RWPE2 (cell line): ENCODE data around the gene CRIP1.

ENCODE experiments used
- ATAC-seq: fragments of 200-7000 bp; cut with Tn5 transposase; 3 replicates; pipeline ENCODE4 v1.9.1; 2021; ENCODE audit warnings: low read depth
- DNase-seq: peaks from one replicate; pipeline ENCODE4 v3.0.0-alpha.2; 2020; ENCODE audit warnings: low spot score
- H3K27ac ChIP-seq: fragments of 450-650 bp; 2 replicates; pipeline ENCODE4 v1.5.1; 2017; ENCODE audit warnings: mild to moderate bottlenecking; ENCODE audit not compliant: poor library complexity, severe bottlenecking
- H3K27me3 ChIP-seq: fragments of 250-450 bp; sonication (Bioruptor Pico); 2 replicates; pipeline ENCODE4 v1.5.1; 2021; ENCODE audit warnings: mild to moderate bottlenecking, moderate library complexity; ENCODE audit not compliant: insufficient read depth, poor library complexity, severe bottlenecking
- H3K36me3 ChIP-seq: fragments of 250-450 bp; sonication (Bioruptor Pico); 2 replicates; pipeline ENCODE4 v1.5.1; 2020; ENCODE audit warnings: low read depth, mild to moderate bottlenecking, moderate library complexity
- H3K4me1 ChIP-seq: fragments of 250-450 bp; sonication (Bioruptor Pico); 2 replicates; pipeline ENCODE4 v1.5.1; 2021; ENCODE audit warnings: mild to moderate bottlenecking, moderate library complexity; ENCODE audit not compliant: insufficient read depth, poor library complexity, severe bottlenecking
- H3K4me3 ChIP-seq: fragments of 250-450 bp; sonication (Bioruptor Pico); 2 replicates; pipeline ENCODE4 v1.5.1; 2021; ENCODE audit warnings: mild to moderate bottlenecking, moderate library complexity; ENCODE audit not compliant: severe bottlenecking
- H3K9me3 ChIP-seq: fragments of 250-450 bp; sonication (Bioruptor Pico); 2 replicates; pipeline ENCODE4 v1.5.1; 2021; ENCODE audit warnings: mild to moderate bottlenecking, moderate library complexity; ENCODE audit not compliant: severe bottlenecking
- TF ChIP-seq, protein P1 (sequence below): fragments of 450-650 bp; IDR thresholded peaks from one replicate; pipeline ENCODE4 v1.5.1; 2017; ENCODE audit warnings: mild to moderate bottlenecking, moderate library complexity; ENCODE audit not compliant: poor library complexity, severe bottlenecking

CRIP1 gene

DNA sequence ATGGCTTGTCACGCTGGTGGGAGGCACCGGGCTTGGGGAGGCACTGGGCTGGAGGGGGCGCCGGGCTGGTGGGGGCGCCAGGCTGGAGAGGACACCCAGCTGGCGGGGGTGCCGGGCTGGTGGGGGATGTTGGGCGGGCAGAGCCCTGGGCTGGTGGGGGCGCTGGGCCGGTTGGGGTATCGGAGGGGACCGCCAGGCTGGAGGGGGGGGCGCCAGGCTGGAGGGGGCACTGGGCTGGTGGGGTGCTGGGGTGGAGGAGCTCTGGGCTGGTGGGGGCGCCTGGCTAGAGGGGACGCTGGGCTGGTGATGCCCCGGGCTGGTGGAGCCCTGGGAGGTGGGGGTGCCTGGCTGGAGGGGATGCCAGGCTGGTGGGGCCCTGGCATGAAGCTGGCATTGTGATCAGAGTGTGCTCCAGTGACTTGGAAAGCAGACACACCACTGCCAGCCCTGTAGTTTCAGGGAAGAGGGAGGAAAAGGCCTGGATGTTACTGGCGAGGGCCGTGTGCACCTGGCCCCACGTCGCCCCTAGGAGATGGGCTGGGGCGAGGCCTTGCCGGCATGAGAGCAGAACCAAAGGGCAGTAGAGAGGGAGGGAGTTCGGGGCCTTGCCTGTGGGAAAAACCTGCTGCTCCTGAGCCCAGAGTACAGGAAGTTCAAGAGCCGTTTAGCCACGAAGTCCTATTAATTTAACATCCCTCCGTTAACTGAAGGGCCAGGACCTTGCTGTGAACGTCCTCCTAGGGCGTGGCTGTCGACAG lies 17.4 kb downstream of the CRIP1 start:
- ATAC-seq, result peak; percentile 3; the same call in 1 of the 3 replicates
- no peaks in the 10 kb centered on the region for H3K36me3 ChIP-seq
- no peak overlapping the region for H3K4me3 ChIP-seq
- H3K4me1 ChIP-seq, result no peaks in the 10 kb centered on the region
- H3K9me3 ChIP-seq, result no peaks in the 10 kb centered on the region
- H3K27me3 ChIP-seq, result no peaks in the 10 kb centered on the region
- DNase-seq, result peak; percentile 69
- H3K27ac ChIP-seq, result no peak overlapping the region
- TF ChIP-seq, protein P1, sequence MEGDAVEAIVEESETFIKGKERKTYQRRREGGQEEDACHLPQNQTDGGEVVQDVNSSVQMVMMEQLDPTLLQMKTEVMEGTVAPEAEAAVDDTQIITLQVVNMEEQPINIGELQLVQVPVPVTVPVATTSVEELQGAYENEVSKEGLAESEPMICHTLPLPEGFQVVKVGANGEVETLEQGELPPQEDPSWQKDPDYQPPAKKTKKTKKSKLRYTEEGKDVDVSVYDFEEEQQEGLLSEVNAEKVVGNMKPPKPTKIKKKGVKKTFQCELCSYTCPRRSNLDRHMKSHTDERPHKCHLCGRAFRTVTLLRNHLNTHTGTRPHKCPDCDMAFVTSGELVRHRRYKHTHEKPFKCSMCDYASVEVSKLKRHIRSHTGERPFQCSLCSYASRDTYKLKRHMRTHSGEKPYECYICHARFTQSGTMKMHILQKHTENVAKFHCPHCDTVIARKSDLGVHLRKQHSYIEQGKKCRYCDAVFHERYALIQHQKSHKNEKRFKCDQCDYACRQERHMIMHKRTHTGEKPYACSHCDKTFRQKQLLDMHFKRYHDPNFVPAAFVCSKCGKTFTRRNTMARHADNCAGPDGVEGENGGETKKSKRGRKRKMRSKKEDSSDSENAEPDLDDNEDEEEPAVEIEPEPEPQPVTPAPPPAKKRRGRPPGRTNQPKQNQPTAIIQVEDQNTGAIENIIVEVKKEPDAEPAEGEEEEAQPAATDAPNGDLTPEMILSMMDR, result no peak

DNA sequence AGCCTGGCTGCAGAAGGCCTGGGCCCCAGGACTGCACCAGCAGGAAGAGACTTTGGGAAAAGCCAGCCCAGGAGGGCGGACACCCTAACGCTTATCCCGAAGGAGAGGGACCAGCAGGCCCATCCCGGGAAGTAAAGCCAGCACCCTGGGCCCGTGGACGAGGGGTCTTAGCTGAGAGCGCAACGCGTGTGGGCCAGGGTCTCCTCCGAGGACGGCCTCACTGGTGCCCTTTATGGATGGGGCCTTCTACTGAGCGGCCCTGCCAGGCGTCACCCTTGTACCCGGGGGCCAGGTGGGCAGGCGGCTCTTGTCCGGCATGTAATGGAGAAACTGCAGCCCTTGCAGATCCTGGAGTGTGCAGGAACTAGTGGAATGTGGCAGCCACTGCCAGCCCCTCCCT lies 18.4 kb downstream of the CRIP1 start:
- H3K27me3 ChIP-seq, result no peaks in the 10 kb centered on the region
- no peaks in the 10 kb centered on the region for H3K9me3 ChIP-seq
- no peaks in the 10 kb centered on the region for H3K36me3 ChIP-seq
- TF ChIP-seq, protein P1, result no peak
- H3K4me1 ChIP-seq, result no peaks in the 10 kb centered on the region
- no peak overlapping the region for H3K27ac ChIP-seq
- no peak overlapping the region for H3K4me3 ChIP-seq
- DNase-seq, result peak; percentile 72
- no peak for ATAC-seq

DNA sequence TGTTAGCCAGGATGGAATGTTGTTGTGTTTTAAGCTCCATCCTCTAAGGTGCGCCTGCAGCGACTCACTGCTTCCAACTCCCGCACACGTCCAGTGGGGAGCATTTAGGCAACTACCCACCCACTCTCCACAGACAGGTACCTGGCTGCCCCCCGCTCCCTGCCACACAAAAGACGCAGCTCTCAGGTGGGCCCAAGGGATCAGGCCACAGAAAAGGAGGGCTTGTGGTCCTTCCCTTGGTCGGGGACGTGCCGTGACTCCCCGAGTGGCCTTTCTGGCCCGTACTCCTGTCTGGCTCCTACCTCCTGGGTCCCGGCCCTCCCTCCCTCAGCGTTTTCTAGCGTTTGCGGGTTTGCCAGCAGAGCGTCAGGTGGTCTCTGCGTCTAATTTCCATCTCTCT lies 20.6 kb downstream of the CRIP1 start:
- no peak for ATAC-seq
- no peaks in the 10 kb centered on the region for H3K4me1 ChIP-seq
- peak; percentile 51 for DNase-seq
- H3K4me3 ChIP-seq, result no peak overlapping the region
- no peaks in the 10 kb centered on the region for H3K9me3 ChIP-seq
- no peak overlapping the region for H3K27ac ChIP-seq
- no peaks in the 10 kb centered on the region for H3K27me3 ChIP-seq
- TF ChIP-seq, protein P1, result no peak
- no peaks in the 10 kb centered on the region for H3K36me3 ChIP-seq

DNA sequence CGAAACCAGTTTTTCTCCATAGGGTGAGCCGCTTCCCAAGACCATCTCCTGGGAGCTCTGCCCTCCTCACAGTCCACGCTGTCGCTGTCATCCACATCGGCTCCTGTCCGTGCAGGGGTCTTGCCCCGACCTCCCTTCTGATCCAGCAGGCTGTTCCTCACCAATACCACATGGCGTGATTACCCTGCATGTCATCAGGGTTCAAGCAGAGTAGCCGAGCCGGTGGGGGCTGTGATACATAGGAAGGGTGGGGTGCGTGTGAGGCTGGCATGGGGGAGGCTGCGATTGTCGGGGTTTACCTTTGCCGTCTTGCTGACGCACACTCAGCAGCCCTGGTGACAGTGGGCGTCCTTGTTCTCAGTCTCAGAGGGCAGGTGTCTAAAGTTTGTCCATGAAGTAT lies 21.4 kb downstream of the CRIP1 start:
- no peak overlapping the region for H3K4me3 ChIP-seq
- H3K4me1 ChIP-seq, result no peaks in the 10 kb centered on the region
- DNase-seq (peak; percentile 62), ATAC-seq (no peak)
- no peaks in the 10 kb centered on the region for H3K9me3 ChIP-seq
- no peaks in the 10 kb centered on the region for H3K27me3 ChIP-seq
- no peaks in the 10 kb centered on the region for H3K36me3 ChIP-seq
- TF ChIP-seq, protein P1, result no peak
- H3K27ac ChIP-seq, result no peak overlapping the region

DNA sequence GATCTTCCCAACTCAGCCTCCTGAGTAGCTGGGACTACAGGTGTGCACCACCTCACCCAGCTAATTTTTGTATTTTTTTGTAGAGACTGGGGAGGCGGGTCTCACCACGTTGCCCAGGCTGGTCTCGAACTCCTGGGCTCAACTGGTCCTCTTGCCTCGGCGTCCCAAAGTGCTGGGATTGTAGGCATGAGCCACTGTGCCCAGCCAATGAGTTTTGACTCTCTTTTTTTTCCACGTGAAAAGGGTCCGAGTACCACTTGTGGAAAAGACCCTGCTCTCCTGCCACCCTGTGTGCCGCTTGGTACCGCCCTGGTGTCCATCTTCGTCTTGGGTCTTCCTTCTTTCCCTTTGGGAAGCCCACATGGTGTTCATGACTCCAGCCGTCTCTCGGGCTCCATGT lies 21.9 kb downstream of the CRIP1 start:
- Histone ChIP-seq H3K4me1 (no peaks in the 10 kb centered on the region), H3K4me3 (no peak overlapping the region), H3K27me3 (no peaks in the 10 kb centered on the region), H3K36me3 (no peaks in the 10 kb centered on the region), H3K9me3 (no peaks in the 10 kb centered on the region), H3K27ac (no peak overlapping the region)
- DNase-seq (peak; percentile 42), ATAC-seq (no peak)
- TF ChIP-seq, protein P1, result no peak
